IMR-90 (cell line): ENCODE measurements around the gene LRRC39.

Experiments used
- BHLHE40 ChIP-seq: fragments of 150-350 bp; IDR thresholded peaks from 2 replicates; pipeline ENCODE4 v1.6.1; 2016; ENCODE audit warnings: mild to moderate bottlenecking, low read depth, low read length
- CEBPB ChIP-seq: IDR thresholded peaks from 2 replicates; pipeline ENCODE4 v1.6.1; 2012; ENCODE audit warnings: low read depth, low read length, improper control_type of control experiment
- CHD1 ChIP-seq: IDR thresholded peaks from 2 replicates; pipeline ENCODE4 v1.6.1; 2012; ENCODE audit warnings: low read depth, low read length, improper control_type of control experiment
- CTCF ChIP-seq: conservative IDR thresholded peaks from 2 replicates; pipeline ENCODE4 v1.5.1; 2012; ENCODE audit warnings: mild to moderate bottlenecking, low read depth, low read length, improper control_type of control experiment
- FOS ChIP-seq: fragments of 150-350 bp; IDR thresholded peaks from 2 replicates; pipeline ENCODE4 v1.6.1; 2016; ENCODE audit warnings: low read depth, low read length
- MAFK ChIP-seq: IDR thresholded peaks from 2 replicates; pipeline ENCODE4 v1.6.1; 2012; ENCODE audit warnings: low read depth, low read length, improper control_type of control experiment
- MAZ ChIP-seq: IDR thresholded peaks from 2 replicates; pipeline ENCODE4 v1.6.1; 2012; ENCODE audit warnings: low read depth, mild to moderate bottlenecking, low read length, improper control_type of control experiment, moderate library complexity, borderline replicate concordance
- MXI1 ChIP-seq: IDR thresholded peaks from 2 replicates; pipeline ENCODE4 v1.6.1; 2012; ENCODE audit warnings: low read depth, mild to moderate bottlenecking, low read length, moderate library complexity, borderline replicate concordance
- POLR2A ChIP-seq: IDR thresholded peaks from 2 replicates; pipeline ENCODE4 v1.6.1; 2012; ENCODE audit warnings: mild to moderate bottlenecking, low read depth, low read length
- RAD21 ChIP-seq: IDR thresholded peaks from 2 replicates; pipeline ENCODE4 v1.6.1; 2012; ENCODE audit warnings: low read length, improper control_type of control experiment
- RCOR1 ChIP-seq: IDR thresholded peaks from 2 replicates; pipeline ENCODE4 v1.6.1; 2012; ENCODE audit warnings: mild to moderate bottlenecking, low read length, improper control_type of control experiment; ENCODE audit not compliant: insufficient replicate concordance
- RFX5 ChIP-seq: IDR thresholded peaks from 2 replicates; pipeline ENCODE4 v1.8.0; 2012; ENCODE audit warnings: low read depth, mild to moderate bottlenecking, low read length, moderate library complexity
- SMC3 ChIP-seq: fragments of 150-350 bp; IDR thresholded peaks from 2 replicates; pipeline ENCODE4 v1.6.1; 2016; ENCODE audit warnings: low read depth, mild to moderate bottlenecking, antibody characterized with exemption, low read length, moderate library complexity
- USF2 ChIP-seq: fragments of 150-350 bp; IDR thresholded peaks from 2 replicates; pipeline ENCODE4 v1.6.1; 2017; ENCODE audit warnings: mild to moderate bottlenecking, antibody characterized with exemption, low read length, low read depth

- TF ChIP-seq USF2 = no peak
- TF ChIP-seq POLR2A = no peak
- TF ChIP-seq CTCF = no peak
- TF ChIP-seq CEBPB = no peak
- TF ChIP-seq RCOR1 = no peak
- no peak for TF ChIP-seq RAD21
- no peak for TF ChIP-seq MAZ
- no peak for TF ChIP-seq RFX5
- no peak for TF ChIP-seq MXI1
- no peak for TF ChIP-seq CHD1
- TF ChIP-seq MAFK = peak; percentile 56
- TF ChIP-seq FOS = no peak
- no peak for TF ChIP-seq BHLHE40
- no peak for TF ChIP-seq SMC3
Observed at GRCh38 chr1:100109554-100110066, 68.4 kb downstream of the LRRC39 start.
